SK-N-MC (cell line): ENCODE measurements around the gene CNIH2.

Experiments used
- EZH2 ChIP-seq: fragments of 200-600 bp; sonication (generic); IDR thresholded peaks from one replicate; pipeline ENCODE4 v1.6.1; 2017; ENCODE audit warnings: antibody characterized with exemption
- FOXP2 ChIP-seq: optimal IDR thresholded peaks from 2 replicates; pipeline ENCODE3; 2011; ENCODE audit warnings: mild to moderate bottlenecking, moderate library complexity; ENCODE audit not compliant: insufficient read depth; ENCODE audit errors: extremely low read length, control extremely low read depth
- POLR2AphosphoS5 ChIP-seq: IDR thresholded peaks from 2 replicates; pipeline ENCODE4 v1.6.1; 2012; ENCODE audit warnings: mild to moderate bottlenecking, low read depth, low read length, borderline replicate concordance

- TF ChIP-seq EZH2 (no peak), FOXP2 (no peak), POLR2AphosphoS5 (no peak)
Observed at GRCh38 chr11:66237867-66238266, 40.1 kb upstream of the CNIH2 start.
